NB4 (cell line): ENCODE results near the gene LNPEP.

Source experiments
- MAX ChIP-seq: IDR thresholded peaks from 2 replicates; pipeline ENCODE4 v1.6.1; 2011; ENCODE audit warnings: low read depth, low read length
- MYC ChIP-seq: IDR thresholded peaks from 2 replicates; pipeline ENCODE4 v1.6.1; 2011; ENCODE audit warnings: low read depth, low read length
- POLR2A ChIP-seq: IDR thresholded peaks from 2 replicates; pipeline ENCODE4 v1.6.1; 2011; ENCODE audit warnings: mild to moderate bottlenecking; ENCODE audit not compliant: insufficient read length; ENCODE audit errors: extremely low read depth
- TF ChIP-seq, protein P1 (sequence below): IDR thresholded peaks from one replicate; pipeline ENCODE4 v1.5.1; 2012; ENCODE audit warnings: low read depth, low read length

DNA sequence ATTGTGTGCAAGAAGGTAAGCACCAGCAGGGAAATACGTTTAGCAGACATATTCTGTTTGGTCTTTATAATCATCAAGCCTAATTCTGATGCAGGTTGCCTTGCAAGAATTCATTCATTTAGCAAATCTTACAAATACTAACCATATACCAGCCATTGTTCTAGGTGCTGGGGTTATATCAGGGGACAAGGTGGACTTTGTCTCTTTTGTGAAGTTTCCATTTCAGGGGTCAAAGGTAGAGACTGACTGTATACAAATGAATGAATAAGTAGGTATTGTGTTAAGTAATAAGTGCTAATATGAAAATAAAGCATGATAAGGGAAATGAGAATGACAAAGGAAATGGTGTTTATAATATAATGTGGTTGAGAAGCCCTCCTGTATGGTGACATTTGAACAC is 64.0 kb downstream of the LNPEP start:
- TF ChIP-seq, protein P1, sequence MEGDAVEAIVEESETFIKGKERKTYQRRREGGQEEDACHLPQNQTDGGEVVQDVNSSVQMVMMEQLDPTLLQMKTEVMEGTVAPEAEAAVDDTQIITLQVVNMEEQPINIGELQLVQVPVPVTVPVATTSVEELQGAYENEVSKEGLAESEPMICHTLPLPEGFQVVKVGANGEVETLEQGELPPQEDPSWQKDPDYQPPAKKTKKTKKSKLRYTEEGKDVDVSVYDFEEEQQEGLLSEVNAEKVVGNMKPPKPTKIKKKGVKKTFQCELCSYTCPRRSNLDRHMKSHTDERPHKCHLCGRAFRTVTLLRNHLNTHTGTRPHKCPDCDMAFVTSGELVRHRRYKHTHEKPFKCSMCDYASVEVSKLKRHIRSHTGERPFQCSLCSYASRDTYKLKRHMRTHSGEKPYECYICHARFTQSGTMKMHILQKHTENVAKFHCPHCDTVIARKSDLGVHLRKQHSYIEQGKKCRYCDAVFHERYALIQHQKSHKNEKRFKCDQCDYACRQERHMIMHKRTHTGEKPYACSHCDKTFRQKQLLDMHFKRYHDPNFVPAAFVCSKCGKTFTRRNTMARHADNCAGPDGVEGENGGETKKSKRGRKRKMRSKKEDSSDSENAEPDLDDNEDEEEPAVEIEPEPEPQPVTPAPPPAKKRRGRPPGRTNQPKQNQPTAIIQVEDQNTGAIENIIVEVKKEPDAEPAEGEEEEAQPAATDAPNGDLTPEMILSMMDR, result no peak
- TF ChIP-seq POLR2A (no peak), MAX (no peak), MYC (no peak)
